GM19035 (cell line): ENCODE measurements around the gene OR51I1.

Experiments used
- ATAC-seq: cut with Tn5 transposase; IDR thresholded peaks from one replicate; pipeline ENCODE4 v1.9.1; 2021; ENCODE audit not compliant: unreplicated experiment

OR51I1 gene

GRCh38 chr11:5441414-5441813 is at the start of gene OR51I1:
OR51I1 (minus strand) TSS chr11:5441514; CDS start chr11:5441514, 0 bp downstream.
- ATAC-seq: no peak

GRCh38 chr11:5489576-5490357 is 48.5 kb upstream of the OR51I1 start:
- ATAC-seq: no peak

- no peak for ATAC-seq
Measured at GRCh38 chr11:5488798-5489399, 47.6 kb upstream of the OR51I1 start.

- ATAC-seq: no peak
Measured at GRCh38 chr11:5488385-5488784, 47.1 kb upstream of the OR51I1 start, which contains the start of gene OR52D1. OR52D1 (plus strand) TSS chr11:5488685; CDS start chr11:5488707, 22 bp downstream.

- ATAC-seq: no peak
Measured at GRCh38 chr11:5486421-5486820, 45.1 kb upstream of the OR51I1 start.

- no peak for ATAC-seq
Measured at GRCh38 chr11:5486003-5486402, 44.7 kb upstream of the OR51I1 start.

GRCh38 chr11:5476186-5476819 is 35.0 kb upstream of the OR51I1 start:
- ATAC-seq: peak; percentile 90

GRCh38 chr11:5473921-5474320 is 32.6 kb upstream of the OR51I1 start:
- ATAC-seq: no peak

- ATAC-seq: no peak
Measured at GRCh38 chr11:5467527-5467926, 26.2 kb upstream of the OR51I1 start.

- ATAC-seq: no peak
Measured at GRCh38 chr11:5460983-5461621, 19.8 kb upstream of the OR51I1 start.

GRCh38 chr11:5449432-5449831 is 8.1 kb upstream of the OR51I1 start:
- no peak for ATAC-seq

GRCh38 chr11:5449023-5449422 is 7.7 kb upstream of the OR51I1 start, which contains the start of gene OR51I2:
OR51I2 (plus strand) TSS chr11:5449323; CDS start chr11:5453489, 4,166 bp downstream.
- no peak for ATAC-seq

GRCh38 chr11:5443835-5444393 is 2.6 kb upstream of the OR51I1 start:
- no peak for ATAC-seq

GRCh38 chr11:5423131-5423530 is 18.2 kb downstream of the OR51I1 start:
- ATAC-seq: no peak

GRCh38 chr11:5421811-5422210 is 19.5 kb downstream of the OR51I1 start, which contains the start of gene OR51Q1:
OR51Q1 (plus strand) TSS chr11:5422111; CDS start chr11:5422201, 90 bp downstream.
- ATAC-seq: no peak

GRCh38 chr11:5420993-5421392 is 20.3 kb downstream of the OR51I1 start:
- no peak for ATAC-seq

GRCh38 chr11:5405173-5405572 is 36.1 kb downstream of the OR51I1 start:
- ATAC-seq: no peak

- no peak for ATAC-seq
Measured at GRCh38 chr11:5398936-5399335, 42.4 kb downstream of the OR51I1 start.

GRCh38 chr11:5394091-5394490 is 47.2 kb downstream of the OR51I1 start:
- ATAC-seq: no peak
